H1 (cell line): ENCODE data around the gene DAO. TPM values are rescaled to one million over a fixed set of nuclear protein-coding genes. Genes with fewer than 3 reads are reported as not detected.

Experiments used
- JUN ChIP-seq: IDR thresholded peaks from 2 replicates; pipeline ENCODE4 v1.6.1; 2011; ENCODE audit warnings: low read depth, mild to moderate bottlenecking, improper control_type of control experiment, low read length
- KDM1A ChIP-seq: fragments of 200-600, 300-600 bp; sonication (generic); IDR thresholded peaks from 2 replicates; pipeline ENCODE4 v1.7.1; 2016; ENCODE audit warnings: mild to moderate bottlenecking, low read length, borderline replicate concordance
- NANOG ChIP-seq: IDR thresholded peaks from 2 replicates; pipeline ENCODE4 v1.6.1; 2011; ENCODE audit warnings: low read length, low read depth, mild to moderate bottlenecking, inconsistent platforms; ENCODE audit not compliant: insufficient read depth, poor library complexity, severe bottlenecking
- RAD21 ChIP-seq, 2 experiments: IDR thresholded peaks in 1 of 2; conservative IDR thresholded peaks in 1 of 2; 2 replicates each; pipeline ENCODE4 v1.6.1; 2011; ENCODE audit warnings: low read depth in 2 of 2, low read length in 2 of 2, improper control_type of control experiment in 1 of 2, inconsistent platforms in 1 of 2, mild to moderate bottlenecking in 1 of 2, moderate library complexity in 1 of 2
- RXRA ChIP-seq: IDR thresholded peaks from 2 replicates; pipeline ENCODE4 v1.6.1; 2011; ENCODE audit warnings: low read depth, mild to moderate bottlenecking, low read length, moderate library complexity; ENCODE audit not compliant: insufficient read depth
- SIX5 ChIP-seq: IDR thresholded peaks from 2 replicates; pipeline ENCODE4 v1.6.1; 2011; ENCODE audit warnings: mild to moderate bottlenecking, low read depth, low read length
- polyA plus RNA-seq, 7 experiments: library from polyadenylated mRNA; depleted of rRNA in 3 of 7; stranded (reverse) in 5 of 7; unstranded in 2 of 7; fragments of >200 nt in 5 of 7; fragments of 200-250 nt in 2 of 7; gene quantifications; 1 replicate in 5 of 7; 2 replicates in 1 of 7; 4 replicates in 1 of 7; pipeline versions ENCODE4 v1.2.1 to v1.2.3, GENCODE V29; 2011 to 2013; ENCODE audit warnings: missing spikeins in 2 of 7, mixed read lengths in 2 of 7
- total RNA-seq: library from RNA; stranded (reverse); fragmentation: NEBNext Ultra II Directional; extraction: Animal tissue kit (Norgen Biotek cat#: 25700); gene quantifications from 2 replicates; pipeline ENCODE4 v1.2.1, GENCODE V29; 2021
- TF ChIP-seq, protein P1 (sequence below), 3 experiments: IDR thresholded peaks; 1 replicate in 2 of 3; 2 replicates in 1 of 3; pipeline versions ENCODE4 v1.5.1 to v1.6.1; 2011; ENCODE audit warnings: low read length in 3 of 3, mild to moderate bottlenecking in 3 of 3, inconsistent platforms in 2 of 3, low read depth in 1 of 3, moderate library complexity in 1 of 3; ENCODE audit not compliant: insufficient read depth in 1 of 3; ENCODE audit errors: control extremely low read depth in 1 of 3

The DAO gene
- total and polyA plus RNA-seq, 2 of the 8 experiments (the other 6 are each of a cell fraction or from before 2014, with no cell fraction given): not detected

DNA sequence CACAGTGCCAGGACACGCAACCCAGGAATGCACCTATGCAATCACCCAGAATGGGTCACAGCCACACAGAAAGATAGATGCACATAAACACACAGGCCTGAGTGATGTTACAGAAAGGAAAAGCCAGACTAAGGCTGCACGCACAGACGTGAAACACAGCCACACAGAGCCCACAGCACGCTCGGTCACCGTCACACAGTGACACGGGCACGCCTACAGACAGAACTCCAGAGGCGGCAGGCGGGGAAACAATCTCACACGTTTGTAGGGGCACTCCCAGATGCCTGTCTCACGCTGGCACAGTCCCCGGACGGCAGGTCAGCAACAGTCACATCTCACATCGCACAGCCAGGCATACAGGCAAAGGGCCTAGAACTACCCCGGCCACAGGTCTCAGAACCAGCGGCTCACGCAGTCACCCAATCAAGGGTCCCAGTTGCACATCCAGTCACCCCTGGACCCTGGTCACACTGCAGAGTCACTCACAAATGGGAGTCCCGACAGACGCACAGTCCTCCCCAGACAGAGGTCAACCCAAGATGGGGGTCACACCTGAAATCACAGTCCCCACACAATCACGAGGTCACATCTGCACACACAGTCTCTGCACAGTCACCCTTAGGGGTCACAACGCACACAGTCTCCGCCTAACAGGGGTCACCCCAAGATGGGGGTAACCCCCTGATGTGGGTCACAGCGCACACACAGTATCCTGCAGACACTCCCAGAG is 23.3 kb upstream of the DAO start (continued):
- TF ChIP-seq RXRA (no peak), KDM1A (no peak), JUN (no peak), NANOG (no peak), RAD21 (IDR thresholded peaks at IDR 0.05 in 1 of 2, conservative IDR thresholded peaks at IDR 0.05 in 1 of 2; ENCODE audit: low read depth in 2 of 2, low read length in 2 of 2) (no peak), SIX5 (no peak)
- TF ChIP-seq, protein P1, sequence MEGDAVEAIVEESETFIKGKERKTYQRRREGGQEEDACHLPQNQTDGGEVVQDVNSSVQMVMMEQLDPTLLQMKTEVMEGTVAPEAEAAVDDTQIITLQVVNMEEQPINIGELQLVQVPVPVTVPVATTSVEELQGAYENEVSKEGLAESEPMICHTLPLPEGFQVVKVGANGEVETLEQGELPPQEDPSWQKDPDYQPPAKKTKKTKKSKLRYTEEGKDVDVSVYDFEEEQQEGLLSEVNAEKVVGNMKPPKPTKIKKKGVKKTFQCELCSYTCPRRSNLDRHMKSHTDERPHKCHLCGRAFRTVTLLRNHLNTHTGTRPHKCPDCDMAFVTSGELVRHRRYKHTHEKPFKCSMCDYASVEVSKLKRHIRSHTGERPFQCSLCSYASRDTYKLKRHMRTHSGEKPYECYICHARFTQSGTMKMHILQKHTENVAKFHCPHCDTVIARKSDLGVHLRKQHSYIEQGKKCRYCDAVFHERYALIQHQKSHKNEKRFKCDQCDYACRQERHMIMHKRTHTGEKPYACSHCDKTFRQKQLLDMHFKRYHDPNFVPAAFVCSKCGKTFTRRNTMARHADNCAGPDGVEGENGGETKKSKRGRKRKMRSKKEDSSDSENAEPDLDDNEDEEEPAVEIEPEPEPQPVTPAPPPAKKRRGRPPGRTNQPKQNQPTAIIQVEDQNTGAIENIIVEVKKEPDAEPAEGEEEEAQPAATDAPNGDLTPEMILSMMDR (IDR thresholded peaks at IDR 0.05; ENCODE audit: control extremely low read depth in 1 of 3, insufficient read depth in 1 of 3, low read depth in 1 of 3, low read length in 3 of 3): no peak
